HG03196 (cell line): ENCODE results near the gene RTN4.

ENCODE experiments used
- ATAC-seq: cut with Tn5 transposase; IDR thresholded peaks from one replicate; pipeline ENCODE4 v1.9.1; 2021; ENCODE audit not compliant: unreplicated experiment

RTN4 gene

GRCh38 chr2:54975598-54976492 is 74.4 kb downstream of the RTN4 start:
- ATAC-seq: no peak

DNA sequence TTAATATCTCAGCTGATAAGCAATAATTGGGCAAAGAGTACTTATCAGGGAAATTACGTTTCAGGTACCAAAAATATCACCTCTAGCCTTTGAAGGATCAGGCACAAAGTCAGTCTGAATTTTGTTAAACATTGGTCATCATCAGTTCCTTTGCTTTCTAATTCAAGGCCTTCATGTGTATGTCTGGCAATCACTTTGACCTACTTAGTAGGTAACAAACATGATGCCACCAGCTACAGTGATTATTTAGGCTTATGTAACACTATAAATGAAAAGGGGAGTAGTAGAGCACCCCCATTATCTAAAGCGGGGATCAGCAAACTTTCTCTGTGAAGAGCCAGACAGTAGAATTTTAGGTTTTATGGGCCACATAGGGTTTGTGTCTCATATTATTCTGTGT is 75.1 kb downstream of the RTN4 start:
- ATAC-seq: no peak

GRCh38 chr2:54969940-54970338 is 80.3 kb downstream of the RTN4 start:
- ATAC-seq: no peak

DNA sequence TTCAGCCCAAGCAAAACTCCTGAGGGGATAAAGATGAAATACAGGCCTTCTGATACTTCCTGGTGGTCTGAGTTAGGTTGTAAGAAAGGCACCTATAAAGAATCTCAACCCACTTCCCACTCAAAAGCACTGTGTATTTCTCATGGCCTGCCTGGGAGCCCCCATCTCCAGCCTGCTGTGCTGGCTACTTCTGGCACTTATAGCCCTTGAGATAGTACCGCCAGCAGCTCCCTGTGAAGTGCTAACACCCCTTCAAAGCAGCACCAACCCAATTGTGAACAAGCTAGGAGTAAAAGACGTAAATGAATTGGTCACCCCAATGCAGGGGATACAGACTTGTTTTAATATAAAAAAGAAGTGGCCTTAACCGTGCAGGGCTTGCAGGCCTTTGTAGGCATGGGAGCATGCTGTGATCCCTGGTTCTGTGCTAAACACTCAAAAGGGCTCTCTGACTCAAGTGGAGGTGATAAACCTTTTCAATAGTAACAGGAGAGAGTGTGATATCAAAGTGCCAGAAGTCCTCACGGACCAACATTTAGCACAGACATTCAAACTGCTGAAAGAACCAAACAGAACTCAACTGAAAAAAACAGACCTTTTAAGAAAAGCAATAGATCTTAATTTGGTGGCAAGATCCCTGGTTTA is 80.8 kb downstream of the RTN4 start:
- ATAC-seq: no peak

DNA sequence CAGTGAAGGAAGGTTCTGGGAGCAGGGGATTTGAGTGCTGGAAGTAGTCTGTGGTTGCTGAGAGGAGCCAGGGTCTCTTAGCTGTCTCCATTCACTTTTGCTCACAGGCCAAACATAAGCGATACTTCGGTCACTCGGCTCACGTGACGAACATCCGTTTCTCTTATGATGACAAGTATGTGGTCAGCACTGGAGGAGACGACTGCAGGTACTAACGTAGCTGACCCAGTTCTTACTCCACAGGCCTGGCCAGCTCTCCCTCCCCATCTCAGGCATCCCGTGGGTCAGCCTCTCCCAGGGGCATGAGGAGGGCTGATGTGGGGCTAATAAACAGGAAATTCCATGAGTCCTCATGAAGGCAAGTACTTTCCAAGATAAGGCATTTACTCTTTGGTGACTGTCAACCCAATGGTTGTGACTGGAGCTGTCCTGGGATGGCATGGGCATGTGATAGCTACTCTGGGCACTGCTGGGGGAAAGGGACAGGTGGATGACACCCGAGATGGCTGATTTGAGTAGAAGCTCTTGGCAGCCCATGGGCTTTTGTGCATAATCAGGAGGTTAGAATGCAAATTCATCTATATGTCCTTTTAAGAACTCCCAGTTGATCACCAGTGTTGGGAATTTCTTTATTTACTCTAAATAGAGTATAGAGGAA is 81.6 kb downstream of the RTN4 start:
- no peak for ATAC-seq

GRCh38 chr2:54967759-54968365 is 82.4 kb downstream of the RTN4 start:
- ATAC-seq: no peak

GRCh38 chr2:54967269-54967668 is 83.0 kb downstream of the RTN4 start:
- ATAC-seq: no peak

DNA sequence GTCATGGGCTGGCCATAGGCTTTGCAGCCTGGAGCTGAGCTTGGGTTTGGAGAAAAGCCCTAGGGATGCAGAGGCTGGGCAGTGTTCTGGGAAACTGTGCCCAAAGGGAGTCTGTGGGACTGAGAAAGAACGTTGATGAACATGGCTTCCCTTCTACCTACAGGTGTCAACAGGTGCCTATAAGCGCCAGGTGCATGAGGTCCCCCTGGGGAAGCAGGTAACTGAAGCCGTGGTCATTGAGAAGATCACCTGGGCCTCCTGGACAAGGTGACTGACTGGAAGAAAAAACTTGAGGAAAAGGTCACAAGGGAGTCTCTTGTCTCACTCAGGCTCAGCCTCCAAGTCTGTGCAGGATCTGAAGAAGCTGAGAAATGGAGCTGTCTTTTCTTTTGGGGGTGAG is 83.4 kb downstream of the RTN4 start:
- no peak for ATAC-seq

GRCh38 chr2:54966165-54966832 is 84.0 kb downstream of the RTN4 start:
- ATAC-seq: no peak

GRCh38 chr2:54965425-54965824 is 84.8 kb downstream of the RTN4 start:
- no peak for ATAC-seq

DNA sequence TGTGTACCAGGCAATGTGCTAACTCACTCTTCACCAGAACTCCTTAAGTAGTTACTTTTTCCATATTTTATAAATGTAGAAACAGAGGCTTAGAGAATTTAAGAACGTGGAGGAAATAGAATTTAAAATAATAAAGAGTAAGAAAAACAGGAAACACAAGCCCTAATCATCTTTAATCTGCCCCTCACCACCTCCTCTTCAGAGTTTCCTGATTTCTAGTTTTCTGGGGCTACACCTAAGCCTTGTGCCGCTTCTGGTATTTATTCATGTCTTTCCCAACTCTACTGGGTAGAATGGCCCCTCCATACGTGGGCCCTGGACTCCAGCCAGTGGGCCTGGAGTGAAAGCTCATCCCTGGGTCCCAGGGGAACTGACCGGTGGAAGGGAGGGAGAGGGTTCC is 85.4 kb downstream of the RTN4 start:
- no peak for ATAC-seq

DNA sequence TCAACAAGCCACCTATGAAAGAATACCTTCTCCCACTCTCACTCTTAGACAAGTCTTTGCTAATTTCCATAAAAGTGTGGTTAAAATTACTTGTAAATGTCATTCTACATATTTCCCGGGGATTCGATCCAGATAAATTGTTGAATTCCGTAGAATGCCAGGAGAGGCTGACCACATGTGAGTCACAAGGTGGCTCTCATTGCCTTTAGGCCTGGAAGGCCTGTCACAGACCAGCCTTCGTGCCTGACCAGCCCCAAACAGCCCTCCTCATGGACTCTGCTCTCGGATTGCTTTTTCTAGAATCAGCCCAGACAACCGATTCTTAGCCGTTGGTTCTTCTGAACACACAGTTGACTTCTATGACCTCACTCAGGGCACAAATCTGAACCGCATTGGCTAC is 86.0 kb downstream of the RTN4 start:
- no peak for ATAC-seq

GRCh38 chr2:54963476-54963875 is 86.8 kb downstream of the RTN4 start:
- no peak for ATAC-seq

GRCh38 chr2:54962935-54963440 is 87.3 kb downstream of the RTN4 start:
- no peak for ATAC-seq

GRCh38 chr2:54962511-54962910 is 87.7 kb downstream of the RTN4 start:
- ATAC-seq: no peak

DNA sequence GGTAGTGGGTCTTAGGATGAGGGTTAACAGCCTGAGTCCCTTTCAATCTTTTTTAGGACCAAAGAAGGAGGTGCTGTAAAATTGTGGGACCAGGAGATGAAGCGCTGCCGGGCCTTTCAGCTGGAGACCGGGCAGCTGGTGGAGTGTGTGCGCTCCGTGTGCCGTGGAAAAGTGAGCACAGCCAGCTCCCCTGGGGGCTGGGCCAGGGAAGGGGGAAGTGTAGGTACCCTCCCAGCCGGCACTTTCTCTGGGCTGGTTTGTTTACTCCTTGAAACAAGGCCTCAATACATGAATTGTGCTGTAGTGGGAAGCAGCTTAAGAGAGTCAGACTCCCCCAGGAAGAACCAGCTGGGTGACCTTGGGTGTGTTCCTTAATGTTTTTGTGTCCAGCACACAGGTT is 90.1 kb downstream of the RTN4 start:
- ATAC-seq: no peak

DNA sequence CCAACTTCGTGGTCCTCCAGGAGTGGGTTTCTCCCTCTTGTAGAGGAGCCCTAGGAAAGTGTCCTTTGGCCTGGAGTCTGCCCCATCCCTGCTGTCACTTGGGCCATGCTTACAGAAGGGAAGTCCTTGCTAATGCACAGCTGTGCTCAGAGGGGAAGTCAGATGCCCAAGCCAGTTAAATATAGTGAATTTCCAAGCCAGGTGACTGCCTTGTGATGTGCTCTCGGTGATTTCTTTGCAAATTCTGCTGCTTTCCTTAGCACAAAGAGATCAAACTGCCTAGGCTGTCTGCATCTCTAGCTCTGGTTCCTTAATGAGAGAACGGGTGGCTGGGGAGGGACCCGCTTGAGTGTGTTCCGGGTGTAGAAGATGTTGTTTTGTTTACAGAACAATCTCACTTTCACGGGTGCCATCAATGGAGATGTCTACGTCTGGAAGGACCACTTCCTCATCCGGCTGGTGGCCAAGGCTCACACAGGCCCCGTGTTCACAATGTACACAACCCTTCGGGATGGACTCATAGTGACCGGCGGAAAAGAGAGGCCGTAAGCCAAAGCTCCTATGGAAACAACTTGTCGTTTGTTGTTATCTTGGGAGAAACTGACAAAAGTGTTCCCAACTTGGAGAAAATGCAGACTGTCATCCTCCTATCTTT is 91.4 kb downstream of the RTN4 start:
- ATAC-seq: no peak

DNA sequence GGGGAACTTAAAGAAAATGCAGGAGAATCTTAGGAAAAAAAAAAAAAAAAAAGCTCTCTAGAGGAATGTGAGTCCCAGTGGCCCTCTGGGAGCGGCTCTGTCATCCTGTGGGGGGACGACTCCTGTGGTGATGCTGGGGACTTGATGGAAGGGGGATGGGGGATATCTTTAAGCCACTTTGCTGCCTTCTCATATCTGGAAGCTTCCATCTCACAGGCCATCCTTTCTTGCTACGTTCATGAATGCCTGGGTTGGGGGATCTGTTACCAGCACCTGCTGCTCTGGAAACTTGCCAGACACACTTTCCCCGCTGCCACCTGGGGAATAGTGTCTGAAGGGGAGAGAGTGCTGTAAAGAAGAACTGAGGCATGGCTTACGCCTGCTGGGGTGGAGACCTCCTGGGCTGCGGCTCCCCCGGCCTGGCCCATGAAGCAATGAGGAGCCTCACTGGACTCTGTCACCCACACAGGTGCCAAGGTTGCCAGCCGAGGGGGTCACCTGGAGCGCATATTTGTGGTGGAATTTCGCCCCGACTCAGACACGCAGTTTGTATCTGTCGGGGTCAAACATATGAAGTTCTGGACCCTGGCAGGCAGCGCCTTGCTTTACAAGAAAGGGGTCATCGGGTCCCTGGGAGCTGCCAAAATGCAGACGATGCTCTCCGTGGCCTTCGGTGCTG is 92.8 kb downstream of the RTN4 start:
- no peak for ATAC-seq

DNA sequence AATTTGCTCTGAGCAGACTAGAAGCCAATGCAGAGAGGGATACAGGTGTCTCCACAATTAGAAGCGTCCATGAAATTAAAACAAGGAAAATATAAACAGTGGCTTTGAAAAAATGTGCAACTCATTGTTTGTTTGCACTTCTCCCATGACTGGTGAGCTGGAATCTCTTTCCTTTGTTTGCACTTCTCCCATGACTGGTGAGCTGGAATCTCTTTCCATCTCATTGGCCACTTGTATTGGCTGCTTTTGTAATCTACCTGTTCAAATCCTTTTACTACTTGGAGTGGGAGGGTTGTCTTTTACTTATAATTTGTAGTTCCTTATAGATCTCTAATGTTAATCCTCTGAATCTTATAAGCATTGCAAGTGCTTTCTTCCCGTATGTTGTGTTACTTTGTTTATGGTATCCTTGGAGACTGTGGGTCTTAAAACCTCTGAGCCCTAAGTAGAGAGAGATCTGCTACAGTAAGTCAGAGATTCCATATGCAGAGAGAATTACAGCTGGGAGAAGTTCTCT is 94.1 kb downstream of the RTN4 start:
- ATAC-seq: no peak
